RWPE2 (cell line): ENCODE measurements around the gene LRBA.

Experiments
- ATAC-seq: fragments of 200-7000 bp; cut with Tn5 transposase; 3 replicates; pipeline ENCODE4 v1.9.1; 2021; ENCODE audit warnings: low read depth
- DNase-seq: peaks from one replicate; pipeline ENCODE4 v3.0.0-alpha.2; 2020; ENCODE audit warnings: low spot score
- H3K27ac ChIP-seq: fragments of 450-650 bp; 2 replicates; pipeline ENCODE4 v1.5.1; 2017; ENCODE audit warnings: mild to moderate bottlenecking; ENCODE audit not compliant: poor library complexity, severe bottlenecking
- H3K27me3 ChIP-seq: fragments of 250-450 bp; sonication (Bioruptor Pico); 2 replicates; pipeline ENCODE4 v1.5.1; 2021; ENCODE audit warnings: mild to moderate bottlenecking, moderate library complexity; ENCODE audit not compliant: insufficient read depth, poor library complexity, severe bottlenecking
- H3K36me3 ChIP-seq: fragments of 250-450 bp; sonication (Bioruptor Pico); 2 replicates; pipeline ENCODE4 v1.5.1; 2020; ENCODE audit warnings: low read depth, mild to moderate bottlenecking, moderate library complexity
- H3K4me1 ChIP-seq: fragments of 250-450 bp; sonication (Bioruptor Pico); 2 replicates; pipeline ENCODE4 v1.5.1; 2021; ENCODE audit warnings: mild to moderate bottlenecking, moderate library complexity; ENCODE audit not compliant: insufficient read depth, poor library complexity, severe bottlenecking
- H3K4me3 ChIP-seq: fragments of 250-450 bp; sonication (Bioruptor Pico); 2 replicates; pipeline ENCODE4 v1.5.1; 2021; ENCODE audit warnings: mild to moderate bottlenecking, moderate library complexity; ENCODE audit not compliant: severe bottlenecking
- H3K9me3 ChIP-seq: fragments of 250-450 bp; sonication (Bioruptor Pico); 2 replicates; pipeline ENCODE4 v1.5.1; 2021; ENCODE audit warnings: mild to moderate bottlenecking, moderate library complexity; ENCODE audit not compliant: severe bottlenecking
- TF ChIP-seq, protein P1 (sequence below): fragments of 450-650 bp; IDR thresholded peaks from one replicate; pipeline ENCODE4 v1.5.1; 2017; ENCODE audit warnings: mild to moderate bottlenecking, moderate library complexity; ENCODE audit not compliant: poor library complexity, severe bottlenecking

The LRBA gene

DNA sequence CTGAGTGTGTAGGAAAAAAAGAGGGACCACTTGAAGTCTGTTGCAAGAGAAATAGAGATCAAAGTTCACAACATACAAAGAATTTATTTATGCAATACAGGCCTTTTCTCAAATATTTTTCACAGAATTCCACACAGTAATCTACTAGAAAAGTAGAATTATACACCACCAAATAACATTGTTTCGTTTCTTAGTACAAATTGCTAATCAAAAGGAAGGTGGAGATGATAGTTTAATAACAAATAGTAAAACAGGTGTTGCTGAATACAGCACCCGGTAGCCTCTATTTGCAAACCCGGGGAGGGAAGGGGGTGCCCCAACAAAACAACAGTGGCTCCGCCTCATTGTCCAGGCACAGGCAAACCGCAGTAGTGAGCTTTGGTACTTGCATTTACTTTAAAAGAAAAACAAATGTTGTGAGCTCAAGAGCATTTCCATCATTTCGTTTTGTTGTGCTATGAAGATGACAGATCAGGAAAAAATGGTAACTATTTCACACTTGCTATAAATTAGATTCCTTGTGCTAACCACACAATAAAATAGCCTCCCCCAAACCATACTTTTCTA is 750.4 kb downstream of the LRBA start:
- H3K36me3 ChIP-seq: no peaks in the 10 kb centered on the region
- ATAC-seq: no peak
- H3K4me3 ChIP-seq: no peak overlapping the region
- no peaks in the 10 kb centered on the region for H3K4me1 ChIP-seq
- DNase-seq: no peak
- H3K9me3 ChIP-seq: no peaks in the 10 kb centered on the region
- H3K27me3 ChIP-seq: no peaks in the 10 kb centered on the region
- TF ChIP-seq, protein P1, sequence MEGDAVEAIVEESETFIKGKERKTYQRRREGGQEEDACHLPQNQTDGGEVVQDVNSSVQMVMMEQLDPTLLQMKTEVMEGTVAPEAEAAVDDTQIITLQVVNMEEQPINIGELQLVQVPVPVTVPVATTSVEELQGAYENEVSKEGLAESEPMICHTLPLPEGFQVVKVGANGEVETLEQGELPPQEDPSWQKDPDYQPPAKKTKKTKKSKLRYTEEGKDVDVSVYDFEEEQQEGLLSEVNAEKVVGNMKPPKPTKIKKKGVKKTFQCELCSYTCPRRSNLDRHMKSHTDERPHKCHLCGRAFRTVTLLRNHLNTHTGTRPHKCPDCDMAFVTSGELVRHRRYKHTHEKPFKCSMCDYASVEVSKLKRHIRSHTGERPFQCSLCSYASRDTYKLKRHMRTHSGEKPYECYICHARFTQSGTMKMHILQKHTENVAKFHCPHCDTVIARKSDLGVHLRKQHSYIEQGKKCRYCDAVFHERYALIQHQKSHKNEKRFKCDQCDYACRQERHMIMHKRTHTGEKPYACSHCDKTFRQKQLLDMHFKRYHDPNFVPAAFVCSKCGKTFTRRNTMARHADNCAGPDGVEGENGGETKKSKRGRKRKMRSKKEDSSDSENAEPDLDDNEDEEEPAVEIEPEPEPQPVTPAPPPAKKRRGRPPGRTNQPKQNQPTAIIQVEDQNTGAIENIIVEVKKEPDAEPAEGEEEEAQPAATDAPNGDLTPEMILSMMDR: no peak
- no peak overlapping the region for H3K27ac ChIP-seq

DNA sequence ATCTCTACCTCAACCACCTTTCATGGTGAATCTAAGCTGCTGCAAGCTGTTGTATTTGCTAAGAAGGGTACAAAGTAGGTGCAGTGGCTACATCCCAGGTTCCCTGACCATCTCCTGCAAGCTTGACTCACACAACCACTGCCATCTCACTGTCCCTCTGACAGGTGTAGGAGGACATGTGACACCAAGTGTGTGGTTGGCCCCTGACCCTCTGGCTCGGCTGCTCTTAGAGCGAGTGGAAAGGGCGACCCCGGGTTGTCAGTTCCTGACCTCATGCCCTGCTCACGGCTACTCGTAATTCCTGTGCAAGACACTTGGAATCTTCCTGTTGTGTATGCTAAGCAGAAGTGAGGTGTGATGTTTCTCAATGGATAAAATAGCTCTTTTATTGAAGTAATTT is 752.5 kb downstream of the LRBA start:
- DNase-seq (no peak), ATAC-seq (no peak)
- peaks cover 11% of the 10 kb centered on the region for H3K4me1 ChIP-seq
- no peak overlapping the region for H3K27ac ChIP-seq
- no peaks in the 10 kb centered on the region for H3K36me3 ChIP-seq
- no peak overlapping the region for H3K4me3 ChIP-seq
- H3K27me3 ChIP-seq: no peaks in the 10 kb centered on the region
- H3K9me3 ChIP-seq: no peaks in the 10 kb centered on the region
- TF ChIP-seq, protein P1: no peak

DNA sequence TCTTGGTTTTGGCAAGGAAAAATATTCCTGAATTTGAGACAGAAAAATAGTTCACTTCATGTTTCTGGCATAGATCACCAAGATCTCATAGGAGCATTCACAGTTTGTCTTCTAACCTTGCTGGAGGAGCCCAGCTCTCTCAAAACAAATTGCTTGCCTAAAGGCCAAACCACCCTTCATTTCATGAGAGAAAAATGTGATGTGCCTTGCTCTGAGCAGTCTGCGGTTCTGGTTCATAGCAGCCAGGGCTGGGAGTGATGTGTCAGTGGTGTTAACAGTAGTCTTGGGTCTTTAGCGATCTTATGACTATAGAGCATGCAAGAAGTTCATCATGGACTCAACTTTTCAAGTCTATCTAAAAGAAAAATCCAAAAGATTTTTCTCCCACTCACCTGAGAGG is 753.5 kb downstream of the LRBA start:
- Histone ChIP-seq H3K4me1 (peaks cover 17% of the 10 kb centered on the region), H3K27me3 (no peaks in the 10 kb centered on the region), H3K27ac (no peak overlapping the region), H3K4me3 (no peak overlapping the region), H3K36me3 (no peaks in the 10 kb centered on the region), H3K9me3 (no peaks in the 10 kb centered on the region)
- ATAC-seq: no peak
- no peak for DNase-seq
- TF ChIP-seq, protein P1: no peak

DNA sequence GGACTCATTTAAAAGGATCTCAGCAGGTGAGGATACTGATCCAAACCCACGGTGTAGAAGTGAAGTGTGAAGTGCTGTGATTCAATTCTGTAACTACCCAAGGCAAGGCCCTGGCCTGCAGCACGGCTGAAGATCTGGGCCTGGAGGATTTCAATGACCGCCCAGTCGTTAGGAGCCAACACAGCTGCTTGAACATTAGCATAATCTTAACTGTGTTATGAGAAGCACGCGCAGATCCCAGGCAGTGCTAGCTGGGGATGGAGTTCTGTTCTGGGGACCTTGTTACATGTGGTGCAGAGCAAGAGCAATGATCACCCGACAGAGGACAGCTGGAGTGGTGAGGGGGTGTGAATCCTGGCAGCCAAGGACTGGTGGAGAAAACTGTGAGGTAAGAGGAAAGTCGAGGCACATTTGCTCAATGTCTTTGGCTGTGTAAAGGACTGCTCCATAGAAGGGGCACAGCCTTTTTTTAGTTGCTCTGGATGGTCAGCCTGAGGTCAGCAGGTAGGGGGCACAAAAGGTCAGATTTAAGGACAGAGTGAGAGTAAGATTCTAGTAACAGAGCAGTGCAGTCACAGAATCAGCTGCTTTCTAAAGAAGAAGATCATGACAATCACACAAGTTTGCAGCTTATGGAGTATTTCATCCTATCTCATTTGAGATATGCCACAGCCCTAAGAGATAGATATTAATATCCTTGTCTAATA is 755.1 kb downstream of the LRBA start:
- Histone ChIP-seq H3K4me3 (no peak overlapping the region), H3K4me1 (peaks cover 17% of the 10 kb centered on the region), H3K27ac (no peak overlapping the region), H3K9me3 (no peaks in the 10 kb centered on the region), H3K27me3 (no peaks in the 10 kb centered on the region), H3K36me3 (no peaks in the 10 kb centered on the region)
- TF ChIP-seq, protein P1: no peak
- no peak for ATAC-seq
- no peak for DNase-seq

DNA sequence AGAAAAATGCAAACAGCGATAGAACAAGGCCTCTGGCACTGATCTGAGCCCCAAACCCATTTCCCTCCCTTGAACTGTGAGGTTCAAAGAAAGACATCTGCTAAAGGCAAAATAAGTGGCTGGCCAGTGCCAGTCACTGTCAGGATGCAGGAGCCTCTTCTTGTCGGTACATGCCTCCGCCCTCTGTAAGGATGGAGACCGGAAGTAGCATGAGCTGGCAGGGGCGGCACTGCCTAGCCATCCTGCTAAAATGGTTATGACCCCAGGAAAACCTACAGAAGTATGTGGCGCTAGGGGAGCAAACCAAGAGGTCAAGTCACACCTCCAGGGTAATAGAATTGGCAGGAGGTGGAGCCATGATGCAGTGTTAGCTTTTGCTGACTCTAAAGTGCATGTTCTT is 756.5 kb downstream of the LRBA start:
- TF ChIP-seq, protein P1: no peak
- H3K27me3 ChIP-seq: no peaks in the 10 kb centered on the region
- no peaks in the 10 kb centered on the region for H3K36me3 ChIP-seq
- H3K4me3 ChIP-seq: no peak overlapping the region
- ATAC-seq (peak; percentile 79), DNase-seq (no peak)
- H3K4me1 ChIP-seq: peaks cover 17% of the 10 kb centered on the region
- peak overlapping the region; percentile 30 for H3K27ac ChIP-seq
- H3K9me3 ChIP-seq: no peaks in the 10 kb centered on the region
